ENCODE measurements around the gene DNER.

DNER gene

GRCh38 chr2:229443546-229444268 lies 270.6 kb downstream of the DNER start:
- H3K4me1 ChIP-seq (ENCODE audit: control insufficient read depth, insufficient read depth, low read length) = no peaks in the 10 kb centered on the region
- H3K9ac ChIP-seq (ENCODE audit: low read depth, low read length) = no peak overlapping the region
- H3K36me3 ChIP-seq (ENCODE audit: control insufficient read depth, insufficient read depth, low read length) = no peaks in the 10 kb centered on the region
- no peak overlapping the region for H3K4me3 ChIP-seq (ENCODE audit: low read depth, low read length)
- H3K9me3 ChIP-seq (ENCODE audit: control insufficient read depth, insufficient read depth, low read length) = no peaks in the 10 kb centered on the region
- H3K27me3 ChIP-seq (ENCODE audit: control insufficient read depth, insufficient read depth, low read length) = no peaks in the 10 kb centered on the region

- H3K9ac ChIP-seq (ENCODE audit: low read depth, low read length) = no peak overlapping the region
- H3K36me3 ChIP-seq (ENCODE audit: control insufficient read depth, insufficient read depth, low read length) = no peaks in the 10 kb centered on the region
- no peaks in the 10 kb centered on the region for H3K9me3 ChIP-seq (ENCODE audit: control insufficient read depth, insufficient read depth, low read length)
Observed at GRCh38 chr2:229443141-229443540, 271.2 kb downstream of the DNER start.

GRCh38 chr2:229438430-229439159 lies 275.8 kb downstream of the DNER start:
- Histone ChIP-seq H3K27me3 (ENCODE audit: control insufficient read depth, insufficient read depth, low read length) (no peaks in the 10 kb centered on the region), H3K36me3 (ENCODE audit: control insufficient read depth, insufficient read depth, low read length) (no peaks in the 10 kb centered on the region), H3K9ac (ENCODE audit: low read depth, low read length) (no peak overlapping the region), H3K4me3 (ENCODE audit: low read depth, low read length) (no peak overlapping the region), H3K4me1 (ENCODE audit: control insufficient read depth, insufficient read depth, low read length) (no peaks in the 10 kb centered on the region), H3K9me3 (ENCODE audit: control insufficient read depth, insufficient read depth, low read length) (no peaks in the 10 kb centered on the region)

More at GRCh38 chr2:229443141-229443540, 271.2 kb downstream of the DNER start:
- Histone ChIP-seq H3K4me3 (ENCODE audit: low read depth, low read length) (no peak overlapping the region), H3K4me1 (ENCODE audit: control insufficient read depth, insufficient read depth, low read length) (no peaks in the 10 kb centered on the region), H3K27me3 (ENCODE audit: control insufficient read depth, insufficient read depth, low read length) (no peaks in the 10 kb centered on the region)

GRCh38 chr2:229437467-229437866 lies 276.9 kb downstream of the DNER start:
- H3K4me3 ChIP-seq (ENCODE audit: low read depth, low read length) = no peak overlapping the region
- no peaks in the 10 kb centered on the region for H3K4me1 ChIP-seq (ENCODE audit: control insufficient read depth, insufficient read depth, low read length)
- H3K27me3 ChIP-seq (ENCODE audit: control insufficient read depth, insufficient read depth, low read length) = no peaks in the 10 kb centered on the region
- no peak overlapping the region for H3K9ac ChIP-seq (ENCODE audit: low read depth, low read length)
- H3K36me3 ChIP-seq (ENCODE audit: control insufficient read depth, insufficient read depth, low read length) = no peaks in the 10 kb centered on the region
- no peaks in the 10 kb centered on the region for H3K9me3 ChIP-seq (ENCODE audit: control insufficient read depth, insufficient read depth, low read length)

GRCh38 chr2:229434187-229434586 lies 280.2 kb downstream of the DNER start:
- Histone ChIP-seq H3K9me3 (ENCODE audit: control insufficient read depth, insufficient read depth, low read length) (no peaks in the 10 kb centered on the region), H3K36me3 (ENCODE audit: control insufficient read depth, insufficient read depth, low read length) (no peaks in the 10 kb centered on the region), H3K4me3 (ENCODE audit: low read depth, low read length) (no peak overlapping the region), H3K4me1 (ENCODE audit: control insufficient read depth, insufficient read depth, low read length) (no peaks in the 10 kb centered on the region), H3K9ac (ENCODE audit: low read depth, low read length) (no peak overlapping the region), H3K27me3 (ENCODE audit: control insufficient read depth, insufficient read depth, low read length) (no peaks in the 10 kb centered on the region)

GRCh38 chr2:229433351-229433750 lies 281.0 kb downstream of the DNER start:
- Histone ChIP-seq H3K27me3 (ENCODE audit: control insufficient read depth, insufficient read depth, low read length) (no peaks in the 10 kb centered on the region), H3K9me3 (ENCODE audit: control insufficient read depth, insufficient read depth, low read length) (no peaks in the 10 kb centered on the region), H3K36me3 (ENCODE audit: control insufficient read depth, insufficient read depth, low read length) (no peaks in the 10 kb centered on the region), H3K4me1 (ENCODE audit: control insufficient read depth, insufficient read depth, low read length) (no peaks in the 10 kb centered on the region), H3K4me3 (ENCODE audit: low read depth, low read length) (no peak overlapping the region), H3K9ac (ENCODE audit: low read depth, low read length) (no peak overlapping the region)

GRCh38 chr2:229431327-229431954 lies 282.9 kb downstream of the DNER start:
- H3K9ac ChIP-seq (ENCODE audit: low read depth, low read length) = no peak overlapping the region

GRCh38 chr2:229429589-229429988 lies 284.8 kb downstream of the DNER start:
- Histone ChIP-seq H3K9ac (ENCODE audit: low read depth, low read length) (no peak overlapping the region), H3K9me3 (ENCODE audit: control insufficient read depth, insufficient read depth, low read length) (no peaks in the 10 kb centered on the region), H3K36me3 (ENCODE audit: control insufficient read depth, insufficient read depth, low read length) (no peaks in the 10 kb centered on the region), H3K27me3 (ENCODE audit: control insufficient read depth, insufficient read depth, low read length) (no peaks in the 10 kb centered on the region), H3K4me1 (ENCODE audit: control insufficient read depth, insufficient read depth, low read length) (no peaks in the 10 kb centered on the region), H3K4me3 (ENCODE audit: low read depth, low read length) (no peak overlapping the region)

More at GRCh38 chr2:229431327-229431954, 282.9 kb downstream of the DNER start:
- Histone ChIP-seq H3K27me3 (ENCODE audit: control insufficient read depth, insufficient read depth, low read length) (no peaks in the 10 kb centered on the region), H3K9me3 (ENCODE audit: control insufficient read depth, insufficient read depth, low read length) (no peaks in the 10 kb centered on the region), H3K4me3 (ENCODE audit: low read depth, low read length) (no peak overlapping the region), H3K4me1 (ENCODE audit: control insufficient read depth, insufficient read depth, low read length) (no peaks in the 10 kb centered on the region), H3K36me3 (ENCODE audit: control insufficient read depth, insufficient read depth, low read length) (no peaks in the 10 kb centered on the region)

GRCh38 chr2:229426464-229426863 lies 287.9 kb downstream of the DNER start:
- no peaks in the 10 kb centered on the region for H3K36me3 ChIP-seq (ENCODE audit: control insufficient read depth, insufficient read depth, low read length)
- no peaks in the 10 kb centered on the region for H3K4me1 ChIP-seq (ENCODE audit: control insufficient read depth, insufficient read depth, low read length)
- no peaks in the 10 kb centered on the region for H3K27me3 ChIP-seq (ENCODE audit: control insufficient read depth, insufficient read depth, low read length)
- no peaks in the 10 kb centered on the region for H3K9me3 ChIP-seq (ENCODE audit: control insufficient read depth, insufficient read depth, low read length)
- H3K9ac ChIP-seq (ENCODE audit: low read depth, low read length) = no peak overlapping the region
- H3K4me3 ChIP-seq (ENCODE audit: low read depth, low read length) = no peak overlapping the region

GRCh38 chr2:229425598-229425997 lies 288.8 kb downstream of the DNER start:
- H3K27me3 ChIP-seq (ENCODE audit: control insufficient read depth, insufficient read depth, low read length) = no peaks in the 10 kb centered on the region
- H3K4me1 ChIP-seq (ENCODE audit: control insufficient read depth, insufficient read depth, low read length) = no peaks in the 10 kb centered on the region
- no peaks in the 10 kb centered on the region for H3K36me3 ChIP-seq (ENCODE audit: control insufficient read depth, insufficient read depth, low read length)
- H3K4me3 ChIP-seq (ENCODE audit: low read depth, low read length) = no peak overlapping the region
- no peaks in the 10 kb centered on the region for H3K9me3 ChIP-seq (ENCODE audit: control insufficient read depth, insufficient read depth, low read length)
- no peak overlapping the region for H3K9ac ChIP-seq (ENCODE audit: low read depth, low read length)

- Histone ChIP-seq H3K36me3 (ENCODE audit: control insufficient read depth, insufficient read depth, low read length) (no peaks in the 10 kb centered on the region), H3K4me1 (ENCODE audit: control insufficient read depth, insufficient read depth, low read length) (peaks cover 4% of the 10 kb centered on the region), H3K27me3 (ENCODE audit: control insufficient read depth, insufficient read depth, low read length) (no peaks in the 10 kb centered on the region), H3K9me3 (ENCODE audit: control insufficient read depth, insufficient read depth, low read length) (no peaks in the 10 kb centered on the region), H3K4me3 (ENCODE audit: low read depth, low read length) (no peak overlapping the region), H3K9ac (ENCODE audit: low read depth, low read length) (no peak overlapping the region)
Observed at GRCh38 chr2:229422063-229422462, 292.3 kb downstream of the DNER start.

- no peak overlapping the region for H3K9ac ChIP-seq (ENCODE audit: low read depth, low read length)
- no peak overlapping the region for H3K4me3 ChIP-seq (ENCODE audit: low read depth, low read length)
- peaks cover 4% of the 10 kb centered on the region for H3K4me1 ChIP-seq (ENCODE audit: control insufficient read depth, insufficient read depth, low read length)
- no peaks in the 10 kb centered on the region for H3K27me3 ChIP-seq (ENCODE audit: control insufficient read depth, insufficient read depth, low read length)
- no peaks in the 10 kb centered on the region for H3K9me3 ChIP-seq (ENCODE audit: control insufficient read depth, insufficient read depth, low read length)
- no peaks in the 10 kb centered on the region for H3K36me3 ChIP-seq (ENCODE audit: control insufficient read depth, insufficient read depth, low read length)
Observed at GRCh38 chr2:229419158-229419557, 295.2 kb downstream of the DNER start.

All from iPS-15b (cell line).